H1 (cell line): ENCODE data around the gene CKM. TPM values are rescaled to one million over a fixed set of nuclear protein-coding genes. Genes with fewer than 3 reads are reported as not detected.

Experiments
- GTF2F1 ChIP-seq: IDR thresholded peaks from 2 replicates; pipeline ENCODE4 v1.6.1; 2012; ENCODE audit warnings: low read depth, low read length, improper control_type of control experiment, borderline replicate concordance
- polyA plus RNA-seq, 7 experiments: library from polyadenylated mRNA; depleted of rRNA in 3 of 7; stranded (reverse) in 5 of 7; unstranded in 2 of 7; fragments of >200 nt in 5 of 7; fragments of 200-250 nt in 2 of 7; gene quantifications; 1 replicate in 5 of 7; 2 replicates in 1 of 7; 4 replicates in 1 of 7; pipeline versions ENCODE4 v1.2.1 to v1.2.3, GENCODE V29; 2011 to 2013; ENCODE audit warnings: missing spikeins in 2 of 7, mixed read lengths in 2 of 7
- total RNA-seq: library from RNA; stranded (reverse); fragmentation: NEBNext Ultra II Directional; extraction: Animal tissue kit (Norgen Biotek cat#: 25700); gene quantifications from 2 replicates; pipeline ENCODE4 v1.2.1, GENCODE V29; 2021

The CKM gene
- total and polyA plus RNA-seq, 2 of the 8 experiments (the other 6 are each of a cell fraction or from before 2014, with no cell fraction given), result 0.08 TPM; not detected in 1

GRCh38 chr19:45306040-45306439, 16.6 kb downstream of the CKM start (continued):
- no peak for TF ChIP-seq GTF2F1
- TF ChIP-seq, all 59 proteins: peak for 0
